HEK293T (cell line): ENCODE data around the gene P3R3URF.

ENCODE experiments used
- CTCF ChIA-PET: fragments of 350-600 bp; formaldehyde crosslinking; extraction: SDS; loops from one replicate; lab custom pipeline; 2021; ENCODE audit warnings: antibody characterized with exemption, inconsistent platforms; lab: Yijun Ruan, JAX
- POLR2A ChIA-PET: fragments of 350-600 bp; formaldehyde crosslinking; extraction: SDS; loops from one replicate; lab custom pipeline; 2020; ENCODE audit warnings: antibody characterized with exemption, inconsistent platforms; lab: Yijun Ruan, JAX
- DNase-seq: peaks from one replicate; pipeline ENCODE4 v3.0.0; 2012; ENCODE audit warnings: mixed read lengths; ENCODE audit errors: extremely low spot score
- ARNT ChIP-seq: fragments of 450-650 bp; IDR thresholded peaks from 2 replicates; pipeline ENCODE4 v1.6.1; 2017; ENCODE audit warnings: mild to moderate bottlenecking
- BHLHE40 ChIP-seq: fragments of 450-650 bp; IDR thresholded peaks from 2 replicates; pipeline ENCODE4 v1.6.1; 2016; ENCODE audit warnings: mild to moderate bottlenecking, moderate library complexity, borderline replicate concordance
- CTBP1 ChIP-seq: fragments of 450-650 bp; IDR thresholded peaks from 2 replicates; pipeline ENCODE4 v1.6.1; 2016; ENCODE audit warnings: borderline replicate concordance
- ELF4 ChIP-seq: fragments of 450-650 bp; IDR thresholded peaks from 2 replicates; pipeline ENCODE4 v1.6.1; 2017; ENCODE audit warnings: antibody characterized with exemption
- FOXA1 ChIP-seq: fragments of 450-650 bp; IDR thresholded peaks from 2 replicates; pipeline ENCODE4 v1.6.1; 2016; ENCODE audit warnings: mild to moderate bottlenecking
- FOXK2 ChIP-seq: fragments of 450-650 bp; IDR thresholded peaks from 2 replicates; pipeline ENCODE4 v1.6.1; 2016; ENCODE audit warnings: mild to moderate bottlenecking
- FOXM1 ChIP-seq: fragments of 450-650 bp; IDR thresholded peaks from 2 replicates; pipeline ENCODE4 v1.6.1; 2017; ENCODE audit warnings: mild to moderate bottlenecking, borderline replicate concordance
- HDGF ChIP-seq: fragments of 450-650 bp; IDR thresholded peaks from 2 replicates; pipeline ENCODE4 v1.6.1; 2017; ENCODE audit warnings: antibody characterized with exemption, borderline replicate concordance
- L3MBTL2 ChIP-seq: fragments of 450-650 bp; conservative IDR thresholded peaks from 2 replicates; pipeline ENCODE4 v1.6.1; 2016; ENCODE audit warnings: mild to moderate bottlenecking
- LEF1 ChIP-seq: fragments of 450-650 bp; IDR thresholded peaks from 2 replicates; pipeline ENCODE4 v1.6.1; 2017; ENCODE audit warnings: mild to moderate bottlenecking, borderline replicate concordance
- NFRKB ChIP-seq: fragments of 450-650 bp; IDR thresholded peaks from 2 replicates; pipeline ENCODE4 v1.6.1; 2016; ENCODE audit warnings: mild to moderate bottlenecking, moderate library complexity
- SP1 ChIP-seq: fragments of 450-650 bp; IDR thresholded peaks from 2 replicates; pipeline ENCODE4 v1.6.1; 2017
- SUZ12 ChIP-seq: fragments of 450-650 bp; IDR thresholded peaks from 2 replicates; pipeline ENCODE4 v1.6.1; 2016; ENCODE audit warnings: mild to moderate bottlenecking
- TARDBP ChIP-seq: fragments of 450-650 bp; IDR thresholded peaks from 2 replicates; pipeline ENCODE4 v1.6.1; 2016
- ZNF384 ChIP-seq: fragments of 450-650 bp; IDR thresholded peaks from 2 replicates; pipeline ENCODE4 v1.6.1; 2016
- TF ChIP-seq, protein P1 (sequence below): fragments of 450-650 bp; IDR thresholded peaks from 2 replicates; pipeline ENCODE4 v1.6.1; 2016

The P3R3URF gene

DNA sequence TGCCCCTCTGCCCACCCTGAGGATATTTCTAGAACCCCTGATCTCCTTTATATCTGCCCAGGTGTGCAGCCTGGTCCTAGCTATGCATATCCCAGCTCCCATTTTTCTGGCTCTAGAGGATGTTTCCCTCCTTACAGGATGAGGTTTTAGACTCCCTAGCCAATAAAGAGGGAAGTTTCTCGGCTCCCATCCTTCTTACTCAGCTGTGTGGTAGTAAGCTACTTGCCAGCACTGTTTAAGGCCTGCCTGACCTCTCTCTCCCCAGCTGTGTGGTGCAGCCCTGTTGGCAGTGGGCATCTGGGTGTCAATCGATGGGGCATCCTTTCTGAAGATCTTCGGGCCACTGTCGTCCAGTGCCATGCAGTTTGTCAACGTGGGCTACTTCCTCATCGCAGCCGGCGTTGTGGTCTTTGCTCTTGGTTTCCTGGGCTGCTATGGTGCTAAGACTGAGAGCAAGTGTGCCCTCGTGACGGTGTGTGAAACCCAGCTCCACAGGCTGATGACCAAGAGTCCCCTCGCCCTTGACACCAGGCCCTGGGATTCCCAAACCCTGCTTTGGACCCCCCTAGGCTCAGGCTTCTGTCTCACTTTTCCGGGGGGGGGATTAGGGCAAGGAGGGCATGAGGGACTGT is 7.8 kb upstream of the P3R3URF start:
- DNase-seq = no peak
- TF ChIP-seq L3MBTL2 = no peak
- TF ChIP-seq SP1 = no peak
- no peak for TF ChIP-seq FOXK2
- TF ChIP-seq BHLHE40 = no peak
- TF ChIP-seq HDGF = no peak
- CTCF ChIA-PET = interaction anchor here (0.9 to 4.9 kb wide), 3 partner anchors 10 to 100 kb away, joined by 3 to 36 read pairs (median 6); no protein-coding TSS in a partner anchor
- POLR2A ChIA-PET = interaction anchor here (0.7 to 2.6 kb wide), 5 partner anchors 11 to 63 kb away, joined by 3 to 9 read pairs (median 3); partner anchors contain the start of genes PIK3R3, POMGNT1 and RAD54L

DNA sequence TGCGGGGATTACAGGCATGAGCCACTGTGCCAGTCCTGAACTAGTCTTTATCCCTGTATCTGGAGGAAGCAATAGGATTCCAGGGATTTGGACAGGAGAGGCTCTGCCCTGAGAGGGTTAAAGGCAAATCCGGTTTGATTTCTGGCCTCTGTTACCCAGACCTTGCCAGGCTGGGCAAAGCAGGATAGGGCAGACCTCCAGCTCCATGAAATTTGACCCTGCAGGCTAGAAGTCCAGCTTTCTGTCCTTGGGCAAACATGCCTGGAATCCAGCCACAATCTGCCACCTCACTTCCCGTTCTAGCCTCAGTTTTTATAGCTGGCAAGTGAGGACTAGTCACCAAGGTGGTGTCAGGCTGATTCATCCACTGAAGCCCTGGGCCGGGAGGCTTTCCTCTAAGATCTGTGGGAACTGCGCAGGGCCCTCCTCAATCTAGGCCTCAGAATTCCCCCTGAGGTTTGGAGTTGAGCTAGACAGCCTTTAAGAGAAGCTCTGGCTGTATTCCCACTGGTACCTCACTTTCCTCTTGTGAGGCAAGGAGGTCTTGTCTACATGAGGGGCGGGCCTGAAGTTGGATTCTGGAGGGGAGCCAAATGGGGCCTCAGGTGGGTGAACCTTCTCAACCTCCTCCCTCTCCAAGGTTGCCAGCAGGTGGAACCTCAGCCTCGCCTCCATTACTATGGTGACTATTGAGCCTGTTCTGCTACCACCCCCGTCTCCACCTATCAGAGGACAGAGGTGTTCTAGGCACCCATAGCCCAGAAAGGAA is 7.0 kb upstream of the P3R3URF start:
- ChIA-PET CTCF (interaction anchor here (0.9 to 4.9 kb wide), 5 partner anchors 10 to 147 kb away, joined by 3 to 36 read pairs (median 6); no protein-coding TSS in a partner anchor), POLR2A (interaction anchor here (0.7 to 2.6 kb wide), 5 partner anchors 12 to 64 kb away, joined by 3 to 9 read pairs (median 3); partner anchors contain the start of genes PIK3R3, POMGNT1 and RAD54L)
- TF ChIP-seq ELF4 = no peak
- TF ChIP-seq SP1 = no peak
- no peak for TF ChIP-seq BHLHE40
- TF ChIP-seq ZNF384 = no peak
- TF ChIP-seq L3MBTL2 = no peak
- no peak for TF ChIP-seq FOXK2
- TF ChIP-seq FOXM1 = no peak
- TF ChIP-seq LEF1 = no peak
- no peak for TF ChIP-seq ARNT
- TF ChIP-seq TARDBP = no peak
- DNase-seq = no peak

DNA sequence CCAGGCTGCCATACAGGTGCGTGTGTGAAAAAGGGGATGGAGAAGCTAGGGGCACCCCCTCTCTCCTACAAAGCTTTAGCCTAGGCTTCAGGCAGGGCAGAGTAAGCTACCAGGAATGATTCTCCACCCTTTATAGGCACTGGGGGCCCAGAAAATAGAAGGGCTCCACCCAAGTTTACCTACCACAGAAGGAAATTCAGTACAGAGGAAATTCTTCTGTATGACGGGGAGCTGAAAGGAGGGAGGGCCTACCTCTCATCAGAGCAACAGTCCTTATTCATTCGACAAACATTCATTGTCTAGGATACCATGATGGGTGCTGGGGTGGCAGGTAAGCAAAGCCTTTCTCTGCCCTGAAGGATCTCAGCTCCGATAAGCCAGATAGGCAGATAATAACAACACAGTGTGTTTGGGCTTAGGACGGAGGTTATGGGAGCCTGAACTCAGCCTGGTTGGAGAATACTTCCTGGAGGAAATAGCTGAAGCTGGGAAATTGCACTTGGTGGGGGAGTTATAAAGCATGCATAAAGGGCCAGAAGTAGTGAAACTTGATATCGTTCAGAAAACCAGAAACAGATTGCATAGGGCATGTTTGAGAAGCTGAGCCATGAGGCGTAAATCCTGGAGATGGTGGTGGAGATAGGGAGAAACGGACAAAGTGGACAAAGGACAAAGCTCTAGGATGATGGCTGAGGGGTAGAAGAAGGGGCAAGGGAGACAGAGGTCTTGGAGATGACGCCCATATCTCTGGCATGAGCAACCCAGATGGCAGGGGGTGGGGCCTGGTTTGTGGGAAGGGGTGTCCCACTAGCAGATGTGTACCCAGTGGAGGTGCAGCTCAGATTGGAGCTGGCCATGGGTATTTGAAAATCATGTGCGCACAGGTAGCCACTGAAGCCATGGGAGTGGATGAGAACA is 5.3 kb upstream of the P3R3URF start:
- ChIA-PET POLR2A (interaction anchor here (0.7 to 1.4 kb wide), 6 partner anchors 12 to 660 kb away, joined by 3 to 9 read pairs (median 4); partner anchors contain the start of genes PIK3R3, POMGNT1 and PRDX1), CTCF (interaction anchor here (0.6 to 4.9 kb wide), 7 partner anchors 15 to 147 kb away, joined by 3 to 36 read pairs (median 8); no protein-coding TSS in a partner anchor)
- TF ChIP-seq HDGF (no peak), ARNT (no peak), FOXM1 (no peak), SUZ12 (no peak), BHLHE40 (no peak), FOXA1 (no peak), NFRKB (no peak), CTBP1 (no peak), TARDBP (no peak), LEF1 (no peak), ZNF384 (no peak; the same call in 1 of the 2 replicates), L3MBTL2 (no peak), FOXK2 (no peak), SP1 (no peak), ELF4 (no peak)
- TF ChIP-seq, protein P1, sequence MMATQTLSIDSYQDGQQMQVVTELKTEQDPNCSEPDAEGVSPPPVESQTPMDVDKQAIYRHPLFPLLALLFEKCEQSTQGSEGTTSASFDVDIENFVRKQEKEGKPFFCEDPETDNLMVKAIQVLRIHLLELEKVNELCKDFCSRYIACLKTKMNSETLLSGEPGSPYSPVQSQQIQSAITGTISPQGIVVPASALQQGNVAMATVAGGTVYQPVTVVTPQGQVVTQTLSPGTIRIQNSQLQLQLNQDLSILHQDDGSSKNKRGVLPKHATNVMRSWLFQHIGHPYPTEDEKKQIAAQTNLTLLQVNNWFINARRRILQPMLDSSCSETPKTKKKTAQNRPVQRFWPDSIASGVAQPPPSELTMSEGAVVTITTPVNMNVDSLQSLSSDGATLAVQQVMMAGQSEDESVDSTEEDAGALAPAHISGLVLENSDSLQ = no peak
- no peak for DNase-seq

DNA sequence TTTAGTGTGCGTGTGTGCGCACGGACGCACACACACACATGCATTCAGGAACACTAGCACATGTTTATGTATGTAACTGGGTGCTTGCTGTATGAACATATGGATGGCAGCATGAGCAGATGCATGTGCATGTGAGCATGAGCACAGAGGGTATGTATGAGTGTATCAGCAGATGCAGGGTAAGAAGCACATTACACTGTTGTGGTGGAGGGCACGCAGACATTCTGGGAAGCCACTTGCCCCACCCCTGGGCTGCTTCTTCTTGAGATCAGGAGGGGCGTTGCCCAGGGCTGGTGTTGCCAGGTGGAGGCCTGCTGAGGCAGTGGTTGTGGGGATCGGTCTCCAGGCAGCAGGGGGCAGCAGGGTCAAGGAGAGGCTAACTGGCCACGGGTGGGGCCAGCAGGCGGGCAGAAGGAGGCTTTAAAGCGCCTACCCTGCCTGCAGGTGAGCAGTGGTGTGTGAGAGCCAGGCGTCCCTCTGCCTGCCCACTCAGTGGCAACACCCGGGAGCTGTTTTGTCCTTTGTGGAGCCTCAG is 3.9 kb upstream of the P3R3URF start:
- DNase-seq = no peak
- no peak for TF ChIP-seq SP1
- no peak for TF ChIP-seq TARDBP
- TF ChIP-seq L3MBTL2 = no peak
- TF ChIP-seq NFRKB = no peak
- no peak for TF ChIP-seq LEF1
- no peak for TF ChIP-seq HDGF
- no peak for TF ChIP-seq CTBP1
- no peak for TF ChIP-seq ZNF384
- TF ChIP-seq, protein P1 = no peak
- no peak for TF ChIP-seq SUZ12
- TF ChIP-seq FOXM1 = no peak
- TF ChIP-seq FOXK2 = no peak
- no peak for TF ChIP-seq FOXA1
- no peak for TF ChIP-seq ELF4
- ChIA-PET POLR2A (no interaction called here), CTCF (interaction anchor here (2.0 to 4.9 kb wide), 2 partner anchors 44 to 144 kb away, joined by 14 to 36 read pairs; no protein-coding TSS in a partner anchor)
